DMS 273 treated with DMSO at 0.1 percent for 48 hours (cell line): ENCODE data around the gene OR2A7.
"Not testable (repeated sequence)": the region's sequence is repeated elsewhere in the genome, so short reads cannot be mapped to it uniquely, and the experiment has no call there.

Experiments
- DNase-seq: peaks from one replicate; lab custom pipeline; 2025; lab: John Stamatoyannopoulos, UW

The OR2A7 gene

GRCh38 chr7:144252307-144252706, 12.3 kb downstream of the OR2A7 start:
- DNase-seq: not testable (repeated sequence)

GRCh38 chr7:144247674-144248330, 16.8 kb downstream of the OR2A7 start:
- DNase-seq: not testable (repeated sequence)

GRCh38 chr7:144246967-144247366, 17.6 kb downstream of the OR2A7 start:
- not testable (repeated sequence) for DNase-seq

GRCh38 chr7:144245372-144245771, 19.2 kb downstream of the OR2A7 start:
- DNase-seq: not testable (repeated sequence)

GRCh38 chr7:144239365-144239764, 25.2 kb downstream of the OR2A7 start, which contains the start of gene OR2A42:
TSS of gene OR2A42 (minus strand) at chr7:144239605. CDS start at chr7:144232843, 6,762 bp downstream.
- not testable (repeated sequence) for DNase-seq

- DNase-seq: not testable (repeated sequence)
Measured at GRCh38 chr7:144238530-144239082, 26.0 kb downstream of the OR2A7 start.

GRCh38 chr7:144233039-144233438, 31.6 kb downstream of the OR2A7 start:
- DNase-seq: not testable (repeated sequence)

- DNase-seq: not testable (repeated sequence)
Measured at GRCh38 chr7:144231027-144231426, 33.6 kb downstream of the OR2A7 start.

GRCh38 chr7:144228810-144229209, 35.8 kb downstream of the OR2A7 start:
- not testable (repeated sequence) for DNase-seq

- not testable (repeated sequence) for DNase-seq
Measured at GRCh38 chr7:144226866-144227265, 37.7 kb downstream of the OR2A7 start.

- DNase-seq: not testable (repeated sequence)
Measured at GRCh38 chr7:144223675-144224074, 40.9 kb downstream of the OR2A7 start.

- DNase-seq: not testable (repeated sequence)
Measured at GRCh38 chr7:144220531-144220930, 44.1 kb downstream of the OR2A7 start.

GRCh38 chr7:144219149-144219548, 45.4 kb downstream of the OR2A7 start:
- DNase-seq: not testable (repeated sequence)

GRCh38 chr7:144218581-144218980, 46.0 kb downstream of the OR2A7 start:
- DNase-seq: not testable (repeated sequence)

- DNase-seq: not testable (repeated sequence)
Measured at GRCh38 chr7:144217200-144217599, 47.4 kb downstream of the OR2A7 start.
